Hepatocyte (in vitro differentiated cells): ENCODE results near the gene SRSF5.

Source experiments
- CTCF ChIP-seq: fragments of 200-600 bp; sonication (generic); IDR thresholded peaks from 2 replicates; pipeline ENCODE4 v1.5.1; 2016; ENCODE audit warnings: antibody characterized with exemption, mild to moderate bottlenecking; ENCODE audit not compliant: poor library complexity
- EZH2 ChIP-seq: fragments of 200-600 bp; sonication (generic); IDR thresholded peaks from 2 replicates; pipeline ENCODE4 v1.6.1; 2016; ENCODE audit warnings: antibody characterized with exemption, mild to moderate bottlenecking, borderline replicate concordance
- EZH2phosphoT487 ChIP-seq: fragments of 200-600 bp; sonication (generic); IDR thresholded peaks from one replicate; pipeline ENCODE4 v1.6.1; 2018; ENCODE audit warnings: antibody characterized with exemption, mild to moderate bottlenecking, low read depth, moderate library complexity; ENCODE audit not compliant: unreplicated experiment, severe bottlenecking

- TF ChIP-seq EZH2 (no peak), CTCF (no peak), EZH2phosphoT487 (no peak)
These were observed 18.0 kb downstream of the SRSF5 start for GRCh38 chr14:69784942-69785341.
